Measurements from ENCODE around the gene RPH3AL. TPM values are rescaled to one million over a fixed set of nuclear protein-coding genes. Genes with fewer than 3 reads are reported as not detected.

The RPH3AL gene
- total RNA-seq, 4 donors from 2014 or later, result 9.9 to 44.7 (median 21.5) TPM

- no peaks in the 10 kb centered on the region for H3K4me1 ChIP-seq
- no peak for TF ChIP-seq POLR2A (IDR thresholded peaks at IDR 0.05)
- TF ChIP-seq CTCF (IDR thresholded peaks at IDR 0.05), result no peak
Measured at GRCh38 chr17:284676-285355, 67.8 kb downstream of the RPH3AL start.

GRCh38 chr17:283911-284675 is 68.5 kb downstream of the RPH3AL start:
- Histone ChIP-seq H3K27ac (no peak overlapping the region), H3K9me3 (no peaks in the 10 kb centered on the region), H3K4me3 (no peak overlapping the region), H3K36me3 (no peaks in the 10 kb centered on the region), H3K4me1 (no peaks in the 10 kb centered on the region), H3K27me3 (no peaks in the 10 kb centered on the region)
- intact Hi-C loops (cut with DNase I; ENCODE audit: low total_unique reads), result no loop called here
- DNase-seq, result peak in 1 of 2 donors; percentile 8
- TF ChIP-seq CTCF (IDR thresholded peaks at IDR 0.05), result no peak
- TF ChIP-seq POLR2A (IDR thresholded peaks at IDR 0.05), result no peak

More at GRCh38 chr17:284676-285355, 67.8 kb downstream of the RPH3AL start:
- DNase-seq, result peak in 1 of 2 donors; percentile 7
- intact Hi-C loops (cut with DNase I; ENCODE audit: low total_unique reads), result no loop called here
- Histone ChIP-seq H3K27ac (no peak overlapping the region), H3K4me3 (no peak overlapping the region), H3K36me3 (no peaks in the 10 kb centered on the region), H3K27me3 (no peaks in the 10 kb centered on the region), H3K9me3 (no peaks in the 10 kb centered on the region)

GRCh38 chr17:282912-283882 is 69.4 kb downstream of the RPH3AL start:
- DNase-seq, result peak; percentile 1 to 7
- intact Hi-C loops (cut with DNase I; ENCODE audit: low total_unique reads), result no loop called here
- Histone ChIP-seq H3K36me3 (no peaks in the 10 kb centered on the region), H3K4me1 (no peaks in the 10 kb centered on the region), H3K27me3 (no peaks in the 10 kb centered on the region), H3K27ac (no peak overlapping the region), H3K9me3 (no peaks in the 10 kb centered on the region), H3K4me3 (no peak overlapping the region)
- no peak for TF ChIP-seq POLR2A (IDR thresholded peaks at IDR 0.05)

GRCh38 chr17:282000-282911 is 70.4 kb downstream of the RPH3AL start:
- peak; percentile 3 to 5 for DNase-seq
- H3K27me3 ChIP-seq, result no peaks in the 10 kb centered on the region
- no peaks in the 10 kb centered on the region for H3K4me1 ChIP-seq
- H3K36me3 ChIP-seq, result no peaks in the 10 kb centered on the region
- H3K9me3 ChIP-seq, result no peaks in the 10 kb centered on the region
- H3K4me3 ChIP-seq, result no peak overlapping the region
- no peak overlapping the region for H3K27ac ChIP-seq
- TF ChIP-seq CTCF (IDR thresholded peaks at IDR 0.05) (no peak), POLR2A (IDR thresholded peaks at IDR 0.05) (no peak)
- intact Hi-C loops (cut with DNase I; ENCODE audit: low total_unique reads), result no loop called here
